SJCRH30 (cell line): ENCODE measurements around the gene SLC5A5. TPM values are rescaled to one million over a fixed set of nuclear protein-coding genes. Genes with fewer than 3 reads are reported as not detected.

Experiments
- DNase-seq, 2 experiments: peaks; one replicate each; pipeline ENCODE4 v3.0.0-alpha.2; 2015 to 2020
- H3K27ac ChIP-seq: fragments of 250-450 bp; sonication (Bioruptor Pico); 2 replicates; pipeline ENCODE4 v1.5.1; 2020; ENCODE audit warnings: mild to moderate bottlenecking, moderate library complexity
- H3K27me3 ChIP-seq: fragments of 250-450 bp; sonication (Bioruptor Pico); 2 replicates; pipeline ENCODE4 v1.5.1; 2020; ENCODE audit warnings: mild to moderate bottlenecking, moderate library complexity
- H3K36me3 ChIP-seq: fragments of 250-450 bp; sonication (Bioruptor Pico); 2 replicates; pipeline ENCODE4 v1.5.1; 2020; ENCODE audit warnings: mild to moderate bottlenecking, moderate library complexity
- H3K4me1 ChIP-seq: fragments of 250-450 bp; sonication (Bioruptor Pico); 2 replicates; pipeline ENCODE4 v1.5.1; 2020; ENCODE audit warnings: mild to moderate bottlenecking, moderate library complexity
- H3K4me3 ChIP-seq: fragments of 250-450 bp; sonication (Bioruptor Pico); 2 replicates; pipeline ENCODE4 v1.5.1; 2020; ENCODE audit warnings: mild to moderate bottlenecking, moderate library complexity
- H3K9me3 ChIP-seq: fragments of 250-450 bp; sonication (Bioruptor Pico); replicated peaks from 2 replicates; pipeline ENCODE4 v1.5.1; 2020; ENCODE audit warnings: mild to moderate bottlenecking, moderate library complexity
- total RNA-seq: library from RNA; depleted of rRNA; stranded (reverse); fragments of >200 nt; shearing (Covaris generic); gene quantifications from 2 replicates; pipeline ENCODE4 v1.2.3, GENCODE V29; 2014; rRNA removed

SLC5A5 gene
- total RNA-seq, 1 experiment from 2014 or later = not detected

DNA sequence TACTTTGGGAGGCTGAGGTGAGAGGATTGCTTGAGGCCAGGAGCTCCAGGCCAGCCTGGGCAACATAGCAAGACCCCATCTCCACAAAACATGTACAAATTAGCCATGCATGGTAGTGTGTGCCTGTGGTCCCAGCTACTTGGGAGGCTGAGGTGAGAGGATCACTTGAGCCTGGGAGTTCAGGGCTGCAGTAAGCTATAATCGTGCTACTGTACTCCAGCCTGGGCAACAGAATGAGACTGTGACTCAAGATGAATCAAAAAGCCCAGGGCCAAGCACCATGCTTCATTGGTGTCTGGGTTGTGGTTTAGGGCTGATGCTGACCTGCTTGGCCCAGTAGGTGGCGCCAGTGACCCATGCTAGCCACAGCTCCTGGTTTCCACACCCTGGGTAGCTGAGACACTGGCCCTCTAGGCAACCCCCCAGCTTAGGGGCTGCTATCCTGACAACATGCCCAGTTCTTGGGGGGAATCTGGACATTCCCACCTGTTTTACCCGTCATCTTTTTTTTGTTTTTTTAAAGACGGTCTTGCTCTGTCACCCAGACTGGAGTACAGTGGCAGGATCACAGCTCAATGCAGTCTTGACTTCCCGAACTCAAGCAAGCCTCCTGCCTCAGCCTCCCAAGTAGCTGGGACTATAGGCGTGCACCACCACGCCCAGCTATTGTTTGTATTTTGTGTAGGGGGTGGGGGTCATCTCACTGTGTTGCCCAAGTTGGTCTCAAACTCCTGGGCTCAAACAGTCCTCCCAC is 66.5 kb downstream of the SLC5A5 start:
- Histone ChIP-seq H3K27me3 (no peaks in the 10 kb centered on the region), H3K27ac (no peak overlapping the region), H3K4me1 (no peaks in the 10 kb centered on the region), H3K4me3 (no peak overlapping the region), H3K9me3 (no peaks in the 10 kb centered on the region), H3K36me3 (peaks cover 9% of the 10 kb centered on the region)
- DNase-seq = peak; percentile 74 to 86

DNA sequence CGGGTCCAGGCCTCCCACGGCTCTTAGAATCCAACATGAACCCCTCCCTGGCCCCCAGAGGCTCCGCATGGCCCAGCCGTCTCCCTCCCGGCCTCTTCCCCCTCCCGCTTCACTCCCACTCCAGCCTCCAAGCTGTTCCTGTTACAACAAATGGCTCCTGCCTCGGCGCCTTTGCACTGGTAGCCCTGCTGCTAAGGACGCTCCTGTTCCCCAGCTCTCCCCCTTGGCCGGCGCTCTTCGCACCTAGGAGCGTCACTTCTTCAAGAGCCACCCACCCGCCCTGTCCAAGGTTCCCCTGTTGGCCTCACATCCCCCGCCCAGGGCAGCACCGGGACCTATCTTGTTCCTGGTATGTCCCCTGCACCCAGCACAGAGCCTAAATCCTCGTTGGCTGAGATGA is 70.4 kb downstream of the SLC5A5 start:
- no peaks in the 10 kb centered on the region for H3K4me1 ChIP-seq
- H3K27me3 ChIP-seq = no peaks in the 10 kb centered on the region
- DNase-seq = no peak
- no peak overlapping the region for H3K4me3 ChIP-seq
- no peaks in the 10 kb centered on the region for H3K9me3 ChIP-seq
- peaks cover 9% of the 10 kb centered on the region for H3K36me3 ChIP-seq
- no peak overlapping the region for H3K27ac ChIP-seq

DNA sequence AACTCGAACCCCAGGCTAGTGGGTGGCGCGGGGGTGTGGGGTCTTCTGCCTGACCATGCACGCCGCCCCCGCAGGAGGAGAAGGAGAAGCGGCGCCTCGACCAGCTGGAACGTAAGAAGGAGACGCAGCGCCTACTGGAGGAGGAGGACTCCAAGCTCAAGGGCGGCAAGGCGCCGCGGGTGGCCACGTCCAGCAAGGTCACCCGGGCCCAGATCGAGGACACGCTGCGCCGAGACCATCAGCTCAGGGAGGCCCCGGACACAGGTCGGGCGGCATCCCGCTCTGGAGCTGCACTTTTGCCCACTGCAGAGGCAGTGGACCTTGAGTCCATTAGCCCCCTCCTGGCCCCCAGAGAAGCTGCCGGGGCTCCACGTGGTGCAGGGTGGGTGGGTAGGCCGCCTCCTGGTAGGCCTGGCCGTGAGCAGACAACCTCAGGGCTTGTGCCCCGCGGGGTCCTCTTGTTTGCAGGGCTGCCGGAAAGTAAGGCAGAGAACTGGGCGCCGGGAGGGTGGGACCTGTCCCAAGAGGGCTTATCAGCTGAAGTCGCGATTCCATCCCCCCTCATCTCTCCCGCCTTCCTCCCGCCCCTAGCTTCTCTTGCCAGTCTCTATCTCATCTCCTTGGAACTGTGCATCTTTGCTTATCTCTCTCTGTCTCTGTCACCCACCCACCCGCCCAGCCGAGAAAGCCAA is 71.0 kb downstream of the SLC5A5 start:
- Histone ChIP-seq H3K4me3 (no peak overlapping the region), H3K27me3 (no peaks in the 10 kb centered on the region), H3K4me1 (no peaks in the 10 kb centered on the region), H3K27ac (no peak overlapping the region), H3K36me3 (peaks cover 9% of the 10 kb centered on the region), H3K9me3 (no peaks in the 10 kb centered on the region)
- DNase-seq = no peak

DNA sequence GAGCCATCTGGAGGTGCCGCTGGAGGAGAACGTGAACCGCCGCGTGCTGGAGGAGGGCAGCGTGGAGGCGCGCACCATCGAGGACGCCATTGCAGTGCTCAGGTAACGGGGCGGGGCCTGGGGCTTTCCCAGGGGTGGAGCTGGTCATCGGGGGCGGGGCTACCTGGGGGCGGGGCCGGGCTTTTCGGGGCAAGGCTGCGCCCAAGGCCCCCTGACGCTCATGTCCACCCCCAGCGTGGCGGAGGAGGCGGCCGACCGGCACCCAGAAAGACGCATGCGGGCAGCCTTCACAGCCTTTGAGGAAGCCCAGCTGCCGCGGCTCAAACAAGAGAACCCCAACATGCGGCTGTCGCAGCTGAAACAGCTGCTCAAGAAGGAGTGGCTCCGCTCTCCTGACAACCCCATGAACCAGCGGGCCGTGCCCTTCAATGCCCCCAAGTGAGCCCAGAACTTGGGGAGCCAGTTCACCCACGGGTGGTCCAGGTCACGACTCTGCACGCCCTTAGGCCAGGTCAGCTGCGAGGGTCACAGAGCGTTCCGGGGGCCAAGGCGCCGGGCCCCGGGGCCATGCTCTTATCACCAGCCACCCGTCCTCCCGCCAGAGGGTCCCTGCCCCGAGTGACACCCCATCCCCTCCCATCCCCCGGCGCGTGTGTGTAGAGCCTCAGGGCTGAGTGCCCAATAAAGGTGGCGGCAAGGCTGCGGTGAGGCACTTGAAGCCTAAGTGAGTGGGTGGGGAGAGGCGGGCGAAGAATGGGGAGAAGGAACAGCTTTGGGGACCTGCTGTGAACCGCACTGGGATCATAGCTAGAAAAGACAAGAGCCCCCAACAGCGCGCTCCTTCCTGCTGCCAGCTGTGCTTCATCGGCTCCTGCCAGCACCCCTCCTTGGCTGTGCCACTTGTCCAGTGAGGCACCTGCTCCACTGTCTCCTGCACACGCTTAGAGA is 71.8 kb downstream of the SLC5A5 start:
- no peak for DNase-seq
- Histone ChIP-seq H3K4me3 (no peak overlapping the region), H3K27me3 (no peaks in the 10 kb centered on the region), H3K4me1 (no peaks in the 10 kb centered on the region), H3K36me3 (peaks cover 9% of the 10 kb centered on the region), H3K9me3 (no peaks in the 10 kb centered on the region), H3K27ac (no peak overlapping the region)

DNA sequence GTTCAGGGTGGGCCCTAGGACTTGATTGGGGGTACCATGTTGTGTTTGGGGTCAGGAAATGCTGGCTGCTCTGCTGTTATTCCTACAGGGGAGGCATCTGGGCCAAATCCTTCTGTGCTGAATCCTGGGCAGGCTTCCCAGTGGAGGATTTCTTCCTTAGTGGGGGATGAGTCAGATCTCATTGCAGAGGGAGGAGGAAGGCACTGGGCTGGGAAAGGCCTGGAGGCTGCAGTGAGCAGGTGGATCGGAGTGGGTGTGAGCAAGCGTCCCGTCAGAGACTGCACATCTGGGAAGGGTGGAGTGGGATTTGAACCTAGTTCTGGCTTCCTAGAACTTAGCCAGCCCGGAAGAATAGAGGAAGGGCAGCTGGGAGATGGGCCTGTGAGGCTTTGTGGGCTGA is 72.6 kb downstream of the SLC5A5 start:
- Histone ChIP-seq H3K4me1 (no peaks in the 10 kb centered on the region), H3K9me3 (no peaks in the 10 kb centered on the region), H3K27me3 (peaks cover 3% of the 10 kb centered on the region), H3K27ac (no peak overlapping the region), H3K36me3 (peaks cover 6% of the 10 kb centered on the region; the same call in 1 of the 2 replicates), H3K4me3 (no peak overlapping the region)
- DNase-seq = no peak

Other genes with a start within 250 kb of the SLC5A5 start
- gene UNC13A, start 183.6 kb upstream of the SLC5A5 start, total RNA-seq = 0.02 TPM in 1 of 2 replicates, not detected in the other
- 27.3 and 29.6 TPM in 2 replicates for gene MAP1S, start 152.5 kb upstream of the SLC5A5 start, total RNA-seq
- 2.8 and 3.0 TPM in 2 replicates for gene FCHO1, start 120.5 kb upstream of the SLC5A5 start, total RNA-seq
- gene B3GNT3, start 76.8 kb upstream of the SLC5A5 start, total RNA-seq = not detected in 2 replicates
- not detected in 2 replicates for gene INSL3, start 50.4 kb upstream of the SLC5A5 start, total RNA-seq
- 0.03 and 0.04 TPM in 2 replicates for gene JAK3, start 24.0 kb upstream of the SLC5A5 start, total RNA-seq
- gene RPL18A, start 12.0 kb upstream of the SLC5A5 start, total RNA-seq = 2,642 and 3,011 TPM in 2 replicates
- gene CCDC124, start 61.1 kb downstream of the SLC5A5 start, total RNA-seq = 106 and 111 TPM in 2 replicates
- gene KCNN1, start 95.2 kb downstream of the SLC5A5 start, total RNA-seq = not detected in 2 replicates
- gene ARRDC2, start 136.2 kb downstream of the SLC5A5 start, total RNA-seq = 1.9 and 2.0 TPM in 2 replicates
- gene IL12RB1, start 215.0 kb downstream of the SLC5A5 start, total RNA-seq = not detected in 2 replicates
- 4.3 and 4.5 TPM in 2 replicates for gene MAST3, start 225.8 kb downstream of the SLC5A5 start, total RNA-seq